Thyroid gland (tissue), 4 donors: ENCODE measurements around the gene RPS14.

Experiments used
- CTCF ChIP-seq, 6 experiments: fragments of 200-600 bp in 3 of 6; fragments of 450-650 bp in 3 of 6; sonication (generic) in 3 of 6; IDR thresholded peaks; one replicate each; pipeline ENCODE4 v1.5.1; 2016 to 2019; ENCODE audit warnings: antibody characterized with exemption in 6 of 6, mild to moderate bottlenecking in 2 of 6, inconsistent platforms in 1 of 6, moderate library complexity in 1 of 6
- POLR2A ChIP-seq, 2 donors: fragments of 450-650 bp; IDR thresholded peaks; one replicate each; pipeline ENCODE4 v1.6.1; 2017; ENCODE audit warnings: antibody characterized with exemption in 2 of 2, mild to moderate bottlenecking in 2 of 2, moderate library complexity in 1 of 2

DNA sequence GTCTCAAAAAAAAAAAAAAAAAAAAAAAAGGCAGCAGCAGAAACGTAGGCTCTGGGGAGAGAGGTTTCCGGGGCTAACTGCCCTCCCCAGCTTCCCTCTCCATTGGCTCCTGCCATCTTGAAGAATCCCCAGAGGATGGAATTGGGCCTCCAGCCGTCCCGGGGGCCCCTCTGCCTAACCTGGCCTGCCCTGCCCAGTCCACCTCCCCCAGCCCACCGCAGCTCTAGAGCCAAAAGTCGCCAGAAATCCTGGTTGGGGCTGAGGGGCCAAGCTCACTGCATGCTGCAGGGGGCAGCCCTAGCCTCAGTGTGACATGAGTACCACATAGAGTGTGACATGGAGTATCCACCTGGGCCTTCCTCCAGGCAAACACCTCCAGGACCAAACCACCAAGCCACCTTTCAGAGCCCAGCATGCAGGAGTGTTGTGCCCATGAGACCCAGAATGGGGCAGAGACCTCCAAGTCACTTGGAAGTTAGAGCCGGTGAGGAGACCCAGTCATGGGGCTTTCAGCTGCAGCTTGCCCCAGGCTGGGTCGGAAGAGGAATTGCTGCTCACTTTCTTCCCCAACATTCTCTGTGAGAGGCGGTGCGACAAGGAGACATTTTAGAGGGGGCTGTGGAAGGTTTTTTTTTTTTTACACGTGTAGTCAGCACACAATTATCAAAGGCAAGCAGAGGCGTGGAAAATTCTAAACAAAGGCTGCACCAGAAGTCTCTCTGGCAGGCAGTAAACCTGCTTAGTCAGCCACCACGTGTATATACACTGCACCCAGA is 54.4 kb downstream of the RPS14 start:
- TF ChIP-seq CTCF (IDR thresholded peaks at IDR 0.05) (no peak), POLR2A (IDR thresholded peaks at IDR 0.05) (no peak)
